Hindlimb muscle (tissue), 1 donor: ENCODE data around the gene CERS1. TPM values are rescaled to one million over a fixed set of nuclear protein-coding genes. Genes with fewer than 3 reads are reported as not detected.

Experiments used
- DNase-seq: peaks from one replicate; pipeline ENCODE4 v3.0.0-alpha.2; 2013
- polyA plus RNA-seq: library from polyadenylated mRNA; unstranded; fragments of 120-200 nt; gene quantifications from one replicate; pipeline ENCODE4 v1.2.1, GENCODE V29; 2013; ENCODE audit not compliant: insufficient read length

Gene CERS1
- polyA plus RNA-seq, 1 donor = 49.3 TPM

DNA sequence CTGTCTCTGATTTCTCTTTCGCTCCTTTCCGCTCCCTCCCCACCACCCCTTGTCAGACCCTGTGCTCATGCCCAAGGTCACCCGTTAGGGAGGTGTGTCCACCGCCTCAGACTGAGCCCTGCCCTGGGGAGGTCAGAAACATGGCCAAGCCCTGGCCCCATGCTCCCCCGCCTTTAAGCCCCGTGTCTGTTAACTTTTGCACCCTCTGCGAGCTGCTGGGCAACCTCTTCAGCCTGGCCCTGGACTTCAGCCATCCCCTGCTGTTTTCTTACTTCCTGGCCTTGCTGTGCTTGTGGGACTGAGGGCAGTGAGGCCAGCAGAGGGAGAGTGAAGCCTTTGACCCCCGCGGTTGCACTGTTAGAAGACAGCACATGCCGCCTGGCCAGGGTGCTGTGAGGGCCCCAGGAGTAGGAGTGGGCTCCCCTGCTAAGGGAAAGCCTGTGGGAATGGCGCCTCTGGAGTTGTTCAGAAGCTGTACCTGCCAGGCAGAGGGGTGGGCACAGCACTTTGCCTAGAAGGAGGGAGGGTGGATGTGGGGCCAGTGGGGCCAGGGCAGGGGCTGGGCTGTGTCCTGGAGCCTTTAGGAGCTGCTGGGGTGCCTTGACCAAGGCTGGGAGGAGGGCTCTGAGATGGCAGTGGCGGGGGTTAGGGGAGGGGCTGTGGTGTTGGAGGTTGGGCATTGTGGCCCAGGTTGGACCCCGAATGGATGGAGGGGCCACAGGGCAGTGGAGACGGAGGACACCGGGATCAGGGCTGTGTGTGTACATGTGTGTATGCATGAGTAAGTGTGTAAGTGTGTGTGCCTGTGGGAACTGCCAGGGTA, 56.3 kb downstream of the CERS1 start:
- DNase-seq = no peak

DNA sequence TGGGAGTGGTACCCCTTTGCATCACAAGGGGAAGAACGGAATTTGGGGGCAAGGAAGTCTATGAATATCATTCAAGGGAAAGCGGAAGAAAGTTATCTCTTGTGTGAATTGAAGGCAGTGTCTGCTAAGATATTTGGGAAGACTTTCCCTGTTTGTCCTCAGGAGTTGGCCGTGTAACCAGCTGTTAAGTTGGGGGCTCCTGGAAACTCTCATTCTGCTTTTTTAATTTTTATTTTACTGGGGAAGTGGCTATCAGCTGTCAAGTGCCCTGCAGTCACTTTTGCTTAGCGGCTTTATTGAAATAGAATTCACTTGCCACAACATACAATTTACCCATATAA, 61.3 kb downstream of the CERS1 start:
- DNase-seq = no peak

DNA sequence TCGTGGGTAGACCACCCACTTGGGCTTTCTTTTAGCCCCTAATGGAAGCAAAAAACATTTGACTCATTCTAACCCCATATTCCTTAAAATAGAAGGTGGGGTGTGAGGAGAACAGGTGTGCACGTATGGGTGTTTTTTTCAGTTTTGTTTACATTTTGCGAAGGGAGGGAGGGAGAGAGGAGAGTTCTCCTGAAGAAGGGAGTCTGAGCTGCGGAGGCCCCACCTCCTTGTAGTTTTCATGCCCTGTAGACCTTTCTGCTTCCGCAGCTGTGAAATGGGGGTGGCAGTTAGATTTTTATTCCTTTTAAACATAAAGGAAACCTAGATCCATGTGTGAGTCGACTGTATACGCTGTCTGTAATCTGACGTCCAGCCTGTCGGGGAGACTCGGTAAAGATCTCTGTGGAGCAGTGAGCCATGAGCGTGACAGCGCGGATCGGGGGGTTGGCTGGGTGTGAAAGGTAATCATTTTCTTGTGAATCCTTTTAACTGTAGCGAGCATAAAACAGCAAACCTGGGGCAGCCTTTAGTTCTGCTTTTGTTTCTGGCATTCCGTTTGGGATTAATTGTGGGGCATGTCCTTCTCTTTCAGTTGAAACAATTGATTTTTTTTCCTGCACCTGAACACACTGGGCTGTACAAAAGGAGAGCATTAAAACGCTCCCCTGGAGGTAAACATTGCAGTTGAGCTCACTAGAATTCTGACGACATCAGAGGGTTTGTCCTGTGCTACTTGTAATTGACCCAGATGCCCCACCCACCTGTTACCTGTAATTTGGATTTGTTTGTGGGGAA, 61.9 kb downstream of the CERS1 start:
- no peak for DNase-seq

DNA sequence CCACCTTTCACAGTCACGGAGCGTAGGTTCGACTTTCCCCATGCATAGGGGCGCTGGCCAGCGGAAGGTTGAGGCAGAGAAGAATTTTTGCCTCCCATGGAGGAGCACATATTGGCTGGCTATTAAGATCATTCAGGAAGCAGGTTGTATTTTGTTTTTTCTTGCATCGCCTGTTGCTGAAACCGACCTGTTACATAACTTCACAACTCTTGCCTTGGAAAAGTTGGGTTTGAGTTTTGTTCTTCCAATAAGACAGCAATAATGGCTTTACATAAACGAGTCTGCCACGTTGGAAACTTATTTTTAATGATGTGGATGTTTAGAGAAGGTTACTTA, 62.8 kb downstream of the CERS1 start:
- no peak for DNase-seq

DNA sequence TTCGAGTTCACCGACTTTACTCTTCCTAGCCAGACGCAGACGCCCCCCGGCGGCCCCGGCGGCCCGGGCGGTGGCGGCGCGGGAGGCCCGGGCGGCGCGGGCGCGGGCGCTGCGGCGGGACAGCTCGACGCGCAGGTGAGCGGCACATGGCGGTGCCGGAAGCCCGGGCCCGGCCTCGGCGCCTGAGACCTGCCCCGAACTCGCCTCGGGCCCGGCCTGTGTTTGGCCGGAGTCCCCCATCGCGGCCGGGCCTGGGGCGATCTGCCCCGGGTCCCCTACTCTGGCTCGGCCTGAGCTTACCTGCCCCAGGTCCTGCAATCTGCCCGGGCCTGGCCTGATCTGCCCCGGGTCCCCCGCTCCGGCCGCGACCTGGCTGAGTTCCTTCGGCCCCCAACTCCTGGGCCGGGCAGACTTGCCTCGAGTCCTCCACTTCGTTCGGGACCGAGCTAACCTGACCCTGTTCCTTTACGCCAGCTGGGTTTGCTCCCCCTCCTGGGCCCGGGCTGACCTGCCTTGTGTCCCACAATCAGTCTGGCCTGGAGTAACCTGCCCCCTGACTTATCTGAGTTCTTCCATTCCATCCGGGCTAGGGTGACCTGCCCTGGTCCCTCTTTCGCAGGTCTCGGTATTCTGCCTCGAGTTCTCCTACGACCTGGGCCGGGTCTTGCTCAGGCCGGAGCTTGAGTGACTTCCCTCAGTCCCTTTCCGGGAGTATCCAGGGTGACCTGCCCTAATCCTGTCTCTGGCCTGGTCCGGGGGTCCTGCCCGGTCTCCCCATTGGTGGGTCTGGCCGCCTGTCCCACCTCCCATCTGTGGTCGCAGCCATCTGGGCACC, 63.4 kb downstream of the CERS1 start:
- no peak for DNase-seq

DNA sequence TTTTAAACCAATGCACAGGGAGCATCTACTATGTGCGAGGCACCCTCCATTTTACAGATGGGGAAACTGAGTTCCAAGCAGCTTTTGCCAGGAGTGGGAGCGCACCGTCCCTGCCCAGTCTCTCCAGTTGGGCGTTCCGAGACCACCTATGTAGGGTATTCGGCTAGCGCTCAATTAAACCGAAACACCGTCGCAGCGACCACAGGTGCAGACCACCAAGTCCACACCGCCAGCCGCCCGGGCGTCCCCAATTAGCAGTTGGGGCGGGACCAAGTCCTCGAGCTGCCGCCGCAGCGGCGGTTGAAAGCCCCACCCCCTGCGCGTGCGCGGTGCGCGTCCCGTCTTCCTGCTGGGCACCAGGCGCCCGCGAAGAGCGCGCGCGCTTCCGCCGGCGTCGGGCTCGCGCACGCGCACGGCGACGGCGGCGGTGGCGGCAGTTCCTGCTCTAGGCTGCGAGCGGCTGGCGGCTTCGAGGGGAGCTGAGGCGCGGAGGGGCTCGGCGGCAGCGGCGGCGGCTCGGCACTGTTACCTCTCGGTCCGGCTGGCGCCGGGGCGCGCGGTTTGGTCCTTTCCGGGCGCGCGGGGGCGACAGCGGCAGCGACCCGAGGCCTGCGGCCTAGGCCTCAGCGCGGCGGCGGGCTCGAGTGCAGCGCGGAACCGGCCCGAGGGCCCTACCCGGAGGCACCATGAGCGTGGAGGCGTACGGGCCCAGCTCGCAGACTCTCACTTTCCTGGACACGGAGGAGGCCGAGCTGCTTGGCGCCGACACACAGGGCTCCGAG, 64.2 kb downstream of the CERS1 start, which contains the start of gene UPF1:
TSS of gene UPF1 (plus strand) at position 436 of the 782 bp plus-strand sequence. CDS start at position 687, 251 bp downstream.
- peak; percentile 98 for DNase-seq

DNA sequence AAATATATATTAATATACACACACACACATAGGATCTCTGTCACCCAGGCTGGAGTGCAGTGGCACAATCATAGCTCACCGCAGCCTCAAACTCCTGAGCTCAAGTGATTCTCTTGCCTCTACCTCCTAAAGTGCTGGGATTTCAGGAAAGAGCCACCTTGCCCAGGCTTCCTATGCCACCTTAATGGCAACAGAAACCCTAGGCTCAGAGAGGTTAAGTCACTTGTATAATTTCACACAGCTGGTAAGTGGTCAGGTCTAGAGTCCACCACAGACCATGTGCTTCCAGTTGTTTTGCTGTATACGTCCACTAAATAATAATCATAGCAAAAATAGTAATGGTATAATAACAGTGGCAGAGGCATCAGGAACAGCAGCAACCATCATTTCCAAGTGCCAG, 65.5 kb downstream of the CERS1 start:
- no peak for DNase-seq

DNA sequence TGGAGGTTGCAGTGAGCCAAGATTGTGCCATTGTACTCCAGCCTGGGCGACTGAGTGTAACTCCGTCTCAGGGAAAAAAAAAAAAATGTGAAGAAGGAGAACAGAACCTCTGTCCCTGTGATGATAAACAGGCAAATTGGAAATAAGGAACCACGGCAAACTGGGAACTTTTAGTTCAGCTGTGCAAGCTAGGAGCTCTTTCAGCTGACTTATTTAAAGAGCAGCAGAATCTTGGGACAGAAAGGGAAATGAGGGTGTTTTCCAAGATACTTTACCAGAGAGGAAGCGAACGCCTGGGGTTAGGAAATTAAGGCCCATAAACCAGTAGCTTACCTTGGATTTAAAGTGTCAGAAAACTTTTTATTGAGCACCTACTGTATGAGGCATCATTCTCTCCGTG, 67.2 kb downstream of the CERS1 start:
- no peak for DNase-seq

Other genes starting within 250 kb of the CERS1 start
- gene CRTC1, start 212.5 kb downstream of the CERS1 start, polyA plus RNA-seq = 19.2 TPM
- gene COMP, start 104.9 kb downstream of the CERS1 start, polyA plus RNA-seq = 2.0 TPM
- gene UPF1, start 64.2 kb downstream of the CERS1 start, polyA plus RNA-seq = 44.7 TPM
- gene COPE, start 23.2 kb upstream of the CERS1 start, polyA plus RNA-seq = 84.2 TPM
- gene DDX49, start 23.6 kb upstream of the CERS1 start, polyA plus RNA-seq = 40.2 TPM
- gene HOMER3, start 45.1 kb upstream of the CERS1 start, polyA plus RNA-seq = 80.1 TPM
- 62.8 TPM for gene SUGP2, start 137.4 kb upstream of the CERS1 start, polyA plus RNA-seq
- 29.7 TPM for gene ARMC6, start 137.4 kb upstream of the CERS1 start, polyA plus RNA-seq
- 10.3 TPM for gene SLC25A42, start 167.8 kb upstream of the CERS1 start, polyA plus RNA-seq
- gene TMEM161A, start 242.3 kb upstream of the CERS1 start, polyA plus RNA-seq = 21.8 TPM